BLaER1 treated with 17β-estradiol and CSF1 and Interleukin-3, amounts not matched to agents 10 nM and 100 nM (cell line): ENCODE results near the gene EMILIN2.
A peak's percentile ranks its signal among the peaks of the same experiment; 100 is the strongest.

ENCODE experiments used
- H3K27ac ChIP-seq, 11 experiments: shearing (Covaris generic); formaldehyde crosslinking; 2 replicates each; pipeline ENCODE4 v1.8.1; 2022
- H3K27me3 ChIP-seq, 11 experiments: shearing (Covaris generic); formaldehyde crosslinking; 2 replicates each; pipeline ENCODE4 v1.8.1; 2022
- H3K36me3 ChIP-seq, 11 experiments: shearing (Covaris generic); formaldehyde crosslinking; 2 replicates each; pipeline ENCODE4 v1.8.1; 2022
- H3K4me1 ChIP-seq, 10 experiments: shearing (Covaris generic); formaldehyde crosslinking; 2 replicates each; pipeline ENCODE4 v1.8.1; 2022
- H3K4me2 ChIP-seq, 11 experiments: shearing (Covaris generic); formaldehyde crosslinking; 2 replicates each; pipeline ENCODE4 v1.8.1; 2022
- H3K4me3 ChIP-seq, 10 experiments: shearing (Covaris generic); formaldehyde crosslinking; 2 replicates each; pipeline ENCODE4 v1.8.1; 2022
- H3K9ac ChIP-seq, 11 experiments: shearing (Covaris generic); formaldehyde crosslinking; 2 replicates each; pipeline ENCODE4 v1.8.1; 2022
- H3K9me3 ChIP-seq, 11 experiments: shearing (Covaris generic); formaldehyde crosslinking; replicated peaks in 1 of 11; 2 replicates each; pipeline ENCODE4 v1.8.1; 2022
- H4K20me1 ChIP-seq, 11 experiments: shearing (Covaris generic); formaldehyde crosslinking; 2 replicates each; pipeline ENCODE4 v1.8.1; 2022
- Cebpa-rat ChIP-seq, 11 experiments: shearing (Covaris generic); IDR thresholded peaks; 2 replicates each; pipeline ENCODE4 v1.8.1; 2022

Gene EMILIN2

GRCh38 chr18:2908166-2908945 is 61.5 kb downstream of the EMILIN2 start:
- Histone ChIP-seq H3K4me3 (peak overlapping the region in 3 of 10 experiments; percentile 66 to 84 (median 83); a peak in 3 of 20 replicates), H3K4me2 (peak overlapping the region in 9 of 11 experiments; percentile 56 to 96 (median 91); a peak in 16 of 22 replicates), H3K4me1 (peaks cover 67 to 92% (median 78%) of the 10 kb centered on the region in 10 experiments), H3K9ac (0 out of 22 replicates have a peak overlapping the region, but pooled peaks of 1 of the 11 experiments have one; percentile 8), H3K27me3 (peaks cover 0 to 35% (median 27%) of the 10 kb centered on the region in 11 experiments; a peak in 18 of 22 replicates), H3K27ac (no peak overlapping the region), H3K36me3 (peaks cover 0 to 77% (median 5%) of the 10 kb centered on the region in 11 experiments; a peak in 13 of 22 replicates), H4K20me1 (peaks cover 0 to 99% (median 19%) of the 10 kb centered on the region in 11 experiments; a peak in 14 of 22 replicates), H3K9me3 (no peaks in the 10 kb centered on the region)
- TF ChIP-seq Cebpa-rat (IDR thresholded peaks at IDR 0.05) = no peak

- Histone ChIP-seq H3K27ac (no peak overlapping the region), H3K4me3 (no peak overlapping the region), H3K36me3 (peaks cover 0 to 83% (median 5%) of the 10 kb centered on the region in 11 experiments; a peak in 13 of 22 replicates), H3K9ac (0 out of 22 replicates have a peak overlapping the region, but pooled peaks of 1 of the 11 experiments have one; percentile 8), H4K20me1 (peaks cover 0 to 99% (median 24%) of the 10 kb centered on the region in 11 experiments; a peak in 16 of 22 replicates), H3K27me3 (peaks cover 0 to 35% (median 27%) of the 10 kb centered on the region in 11 experiments; a peak in 18 of 22 replicates), H3K4me1 (peaks cover 69 to 92% (median 80%) of the 10 kb centered on the region in 10 experiments), H3K4me2 (peak overlapping the region in 8 of 11 experiments; percentile 7 to 93 (median 84); a peak in 11 of 22 replicates), H3K9me3 (no peaks in the 10 kb centered on the region)
- TF ChIP-seq Cebpa-rat (IDR thresholded peaks at IDR 0.05) = no peak
Measured at GRCh38 chr18:2908946-2909335, 62.1 kb downstream of the EMILIN2 start.

GRCh38 chr18:2909431-2910140 is 62.8 kb downstream of the EMILIN2 start:
- TF ChIP-seq Cebpa-rat (IDR thresholded peaks at IDR 0.05) = no peak
- Histone ChIP-seq H3K9me3 (no peaks in the 10 kb centered on the region), H3K27me3 (peaks cover 0 to 30% (median 26%) of the 10 kb centered on the region in 11 experiments; a peak in 18 of 22 replicates), H3K36me3 (peaks cover 0 to 84% (median 5%) of the 10 kb centered on the region in 11 experiments; a peak in 13 of 22 replicates), H4K20me1 (peaks cover 0 to 99% (median 30%) of the 10 kb centered on the region in 11 experiments; a peak in 18 of 22 replicates), H3K4me1 (peaks cover 75 to 92% (median 85%) of the 10 kb centered on the region in 10 experiments), H3K4me3 (no peak overlapping the region), H3K9ac (no peak overlapping the region), H3K27ac (no peak overlapping the region), H3K4me2 (peak overlapping the region in 8 of 11 experiments; percentile 2 to 93 (median 84); a peak in 10 of 22 replicates)

- H3K4me2 ChIP-seq = peak overlapping the region in 8 of 11 experiments; percentile 2 to 88 (median 70); a peak in 12 of 22 replicates
- peaks cover 0 to 88% (median 5%) of the 10 kb centered on the region in 11 experiments; a peak in 16 of 22 replicates for H3K36me3 ChIP-seq
- no peak for TF ChIP-seq Cebpa-rat (IDR thresholded peaks at IDR 0.05)
- H3K9me3 ChIP-seq = no peaks in the 10 kb centered on the region
- H3K27me3 ChIP-seq = peaks cover 0 to 26% (median 24%) of the 10 kb centered on the region in 11 experiments; a peak in 18 of 22 replicates
- H3K4me1 ChIP-seq = peaks cover 82 to 99% (median 92%) of the 10 kb centered on the region in 10 experiments
- no peak overlapping the region for H3K9ac ChIP-seq
- no peak overlapping the region for H3K27ac ChIP-seq
- H3K4me3 ChIP-seq = no peak overlapping the region
- peaks cover 0 to 100% (median 37%) of the 10 kb centered on the region in 11 experiments; a peak in 18 of 22 replicates for H4K20me1 ChIP-seq
Measured at GRCh38 chr18:2910261-2910660, 63.5 kb downstream of the EMILIN2 start.

DNA sequence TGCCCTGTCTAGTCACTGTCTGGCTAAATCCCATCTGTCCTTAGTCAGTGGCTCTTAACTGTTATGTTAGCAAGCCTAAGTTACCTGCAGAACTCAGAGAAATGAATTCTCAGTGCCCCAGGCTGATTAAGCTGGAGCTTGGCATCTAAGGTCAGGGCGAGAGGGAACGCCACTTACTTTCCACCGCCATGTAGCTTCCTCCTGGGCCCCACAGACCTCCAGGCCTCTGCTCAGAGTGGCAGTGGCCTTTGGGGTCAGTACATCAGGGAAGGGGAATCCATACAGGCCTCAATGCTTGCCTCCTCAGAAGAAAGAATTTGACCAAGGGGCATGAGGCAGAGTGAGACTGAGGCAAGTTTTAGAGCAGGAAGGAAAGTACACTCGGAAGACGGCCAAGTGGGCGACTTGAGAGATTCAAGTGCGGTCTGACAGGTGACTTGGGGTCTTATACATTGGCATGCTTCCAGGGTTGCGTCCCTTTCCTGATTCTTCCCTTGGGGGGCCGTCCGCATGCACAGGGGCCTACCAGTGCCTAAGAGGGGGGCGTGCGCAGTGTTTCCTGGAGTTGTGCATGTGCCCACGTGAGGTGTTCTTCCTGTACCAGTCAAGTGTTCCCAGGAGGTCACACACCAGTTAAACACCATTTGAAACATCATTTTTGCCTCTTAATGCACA is 64.1 kb downstream of the EMILIN2 start:
- H3K4me1 ChIP-seq = peaks cover 83 to 100% (median 92%) of the 10 kb centered on the region in 10 experiments
- no peak for TF ChIP-seq Cebpa-rat (IDR thresholded peaks at IDR 0.05)
- peak overlapping the region in 7 of 11 experiments; percentile 8 to 88 (median 83); a peak in 11 of 22 replicates for H3K4me2 ChIP-seq
- peaks cover 0 to 95% (median 8%) of the 10 kb centered on the region in 11 experiments; a peak in 17 of 22 replicates for H3K36me3 ChIP-seq
- H3K27me3 ChIP-seq = peaks cover 0 to 20% (median 18%) of the 10 kb centered on the region in 11 experiments; a peak in 18 of 22 replicates
- H3K27ac ChIP-seq = no peak overlapping the region
- no peak overlapping the region for H3K9ac ChIP-seq
- peaks cover 0 to 100% (median 37%) of the 10 kb centered on the region in 11 experiments; a peak in 18 of 22 replicates for H4K20me1 ChIP-seq
- H3K4me3 ChIP-seq = no peak overlapping the region
- no peaks in the 10 kb centered on the region for H3K9me3 ChIP-seq

- Histone ChIP-seq H3K9me3 (no peaks in the 10 kb centered on the region), H3K27ac (no peak overlapping the region), H3K9ac (no peak overlapping the region), H3K4me1 (peaks cover 83 to 100% (median 94%) of the 10 kb centered on the region in 10 experiments), H3K36me3 (peaks cover 6 to 100% (median 15%) of the 10 kb centered on the region in 11 experiments; a peak in 18 of 22 replicates), H3K4me2 (peak overlapping the region in 5 of 11 experiments; percentile 56 to 88 (median 84); a peak in 11 of 22 replicates), H3K4me3 (no peak overlapping the region), H3K27me3 (peaks cover 0 to 13% (median 11%) of the 10 kb centered on the region in 11 experiments; a peak in 17 of 22 replicates), H4K20me1 (peaks cover 0 to 100% (median 37%) of the 10 kb centered on the region in 11 experiments; a peak in 18 of 22 replicates)
- no peak for TF ChIP-seq Cebpa-rat (IDR thresholded peaks at IDR 0.05)
Measured at GRCh38 chr18:2911533-2911932, 64.7 kb downstream of the EMILIN2 start.

- Histone ChIP-seq H3K9me3 (no peaks in the 10 kb centered on the region), H3K36me3 (peaks cover 7 to 100% (median 21%) of the 10 kb centered on the region in 11 experiments; a peak in 18 of 22 replicates), H3K4me3 (no peak overlapping the region), H3K4me2 (peak overlapping the region; percentile 27 to 88 (median 83); a peak in 20 of 22 replicates), H3K27ac (peak overlapping the region in 1 of 11 experiments; percentile 60; a peak in 1 of 22 replicates), H3K4me1 (peaks cover 84 to 100% (median 94%) of the 10 kb centered on the region in 10 experiments), H3K9ac (0 out of 22 replicates have a peak overlapping the region, but pooled peaks of 2 of the 11 experiments have one; percentile 50 to 59), H3K27me3 (peaks cover 0 to 2% (median under 1%) of the 10 kb centered on the region in 11 experiments; a peak in 6 of 22 replicates), H4K20me1 (peaks cover 0 to 100% (median 34%) of the 10 kb centered on the region in 11 experiments; a peak in 18 of 22 replicates)
- no peak for TF ChIP-seq Cebpa-rat (IDR thresholded peaks at IDR 0.05)
Measured at GRCh38 chr18:2912357-2913299, 65.8 kb downstream of the EMILIN2 start.
